Myocyte (in vitro differentiated cells): ENCODE results near the gene MARF1. TPM values are rescaled to one million over a fixed set of nuclear protein-coding genes. Genes with fewer than 3 reads are reported as not detected.
"Not testable (repeated sequence)": the region's sequence is repeated elsewhere in the genome, so short reads cannot be mapped to it uniquely, and the experiment has no call there.

Experiments
- DNase-seq: peaks from one replicate; pipeline ENCODE4 v3.0.0-alpha.2; 2012; ENCODE audit warnings: low read depth
- total RNA-seq: library from RNA; depleted of rRNA; stranded (reverse); fragments of >200 nt; gene quantifications from 2 replicates; pipeline ENCODE4 v1.2.3, GENCODE V29; 2014

The MARF1 gene
- total RNA-seq, 1 donor from 2014 or later = 16.2 TPM

DNA sequence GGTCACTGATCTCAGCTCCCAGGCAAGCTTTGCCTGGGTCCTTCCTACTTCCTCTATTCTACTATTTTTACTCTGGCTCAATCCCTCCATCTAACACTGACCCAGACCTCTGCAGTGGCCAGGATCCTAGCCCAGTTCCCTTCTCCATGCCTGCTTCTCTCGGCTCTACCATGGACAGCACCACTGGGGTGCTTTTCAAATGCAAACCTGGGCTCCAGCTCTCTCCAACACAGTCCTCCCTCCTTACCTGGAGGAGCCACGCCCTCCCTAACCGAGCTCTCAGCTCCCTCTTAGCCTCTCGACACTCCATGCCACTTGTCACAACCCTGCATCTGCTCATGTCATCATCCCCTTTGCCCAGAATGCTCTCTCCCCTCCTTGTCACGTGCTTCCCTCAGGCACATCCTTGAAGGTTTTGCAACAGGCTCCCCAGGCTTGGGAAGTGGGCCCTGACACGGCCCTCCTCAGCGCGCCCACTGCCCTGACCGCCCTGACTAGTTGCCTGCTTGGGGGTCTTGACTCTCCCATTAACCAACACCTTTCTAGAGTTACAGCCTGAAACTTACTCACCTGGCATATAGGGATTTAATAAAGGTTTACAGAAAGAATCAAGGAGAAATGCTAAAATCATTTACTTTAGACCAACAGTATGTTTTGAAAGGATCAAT is 41.6 kb downstream of the MARF1 start:
- DNase-seq = no peak

DNA sequence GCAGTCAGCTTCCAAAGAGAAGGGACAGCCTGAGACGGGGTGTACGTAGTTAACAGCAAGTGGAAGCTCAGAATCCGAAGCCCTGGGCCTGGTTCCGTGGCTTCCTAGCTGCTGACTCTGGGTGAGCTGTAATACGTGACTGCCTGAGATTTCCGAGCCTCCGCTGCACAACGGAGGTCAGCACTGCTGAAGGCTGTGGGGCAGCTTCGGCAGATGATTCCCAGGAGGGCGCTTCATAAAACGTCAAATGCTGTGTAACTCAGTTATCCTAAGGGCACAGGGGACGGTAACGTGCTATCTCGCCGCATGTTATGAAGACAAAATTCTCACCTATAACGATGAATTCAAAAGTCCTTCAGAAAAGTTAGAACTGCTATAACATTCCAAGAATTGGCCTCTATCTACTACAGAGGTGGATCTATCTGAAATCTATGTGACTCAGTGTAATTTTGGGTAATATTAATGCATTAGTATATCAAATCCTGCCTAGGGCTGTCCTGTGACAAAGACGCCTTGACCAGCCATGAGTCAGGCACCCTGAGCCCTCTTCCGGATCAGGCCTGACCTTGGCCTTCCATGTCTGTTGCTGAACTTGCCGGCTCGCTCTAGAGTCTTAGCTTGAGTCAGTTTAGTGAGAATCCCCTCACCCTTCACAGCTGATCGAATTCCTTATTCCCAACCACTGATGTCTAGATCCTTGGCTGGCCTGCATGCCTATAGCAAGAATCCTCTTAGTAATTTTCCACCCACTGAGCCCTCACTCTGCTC is 43.5 kb downstream of the MARF1 start:
- no peak for DNase-seq

DNA sequence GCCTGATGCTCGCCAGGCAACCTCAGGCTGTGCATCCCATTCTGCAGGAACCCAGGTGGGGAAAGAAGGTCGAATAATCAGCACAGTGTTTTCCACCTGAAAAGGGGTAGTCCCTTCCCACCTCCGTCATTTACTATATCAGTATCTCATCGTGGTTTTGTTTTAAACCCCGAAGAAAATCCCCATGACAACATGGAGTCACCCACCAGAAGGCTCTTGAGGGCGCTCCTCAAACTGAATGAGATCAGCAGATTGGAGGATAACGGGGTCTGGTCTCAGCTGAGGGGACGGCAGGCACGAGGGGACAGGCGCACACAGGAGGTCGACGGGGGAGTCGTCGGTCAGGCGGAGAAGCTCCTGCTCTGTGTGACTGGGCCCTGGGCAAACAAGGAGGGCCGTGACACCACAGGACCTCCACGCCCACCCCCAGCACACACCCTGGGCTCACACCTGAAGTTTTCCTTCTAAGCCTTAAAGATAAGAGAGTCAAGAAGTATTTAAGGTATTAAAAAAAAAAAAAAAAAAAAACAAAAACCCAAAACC is 44.2 kb downstream of the MARF1 start:
- no peak for DNase-seq

DNA sequence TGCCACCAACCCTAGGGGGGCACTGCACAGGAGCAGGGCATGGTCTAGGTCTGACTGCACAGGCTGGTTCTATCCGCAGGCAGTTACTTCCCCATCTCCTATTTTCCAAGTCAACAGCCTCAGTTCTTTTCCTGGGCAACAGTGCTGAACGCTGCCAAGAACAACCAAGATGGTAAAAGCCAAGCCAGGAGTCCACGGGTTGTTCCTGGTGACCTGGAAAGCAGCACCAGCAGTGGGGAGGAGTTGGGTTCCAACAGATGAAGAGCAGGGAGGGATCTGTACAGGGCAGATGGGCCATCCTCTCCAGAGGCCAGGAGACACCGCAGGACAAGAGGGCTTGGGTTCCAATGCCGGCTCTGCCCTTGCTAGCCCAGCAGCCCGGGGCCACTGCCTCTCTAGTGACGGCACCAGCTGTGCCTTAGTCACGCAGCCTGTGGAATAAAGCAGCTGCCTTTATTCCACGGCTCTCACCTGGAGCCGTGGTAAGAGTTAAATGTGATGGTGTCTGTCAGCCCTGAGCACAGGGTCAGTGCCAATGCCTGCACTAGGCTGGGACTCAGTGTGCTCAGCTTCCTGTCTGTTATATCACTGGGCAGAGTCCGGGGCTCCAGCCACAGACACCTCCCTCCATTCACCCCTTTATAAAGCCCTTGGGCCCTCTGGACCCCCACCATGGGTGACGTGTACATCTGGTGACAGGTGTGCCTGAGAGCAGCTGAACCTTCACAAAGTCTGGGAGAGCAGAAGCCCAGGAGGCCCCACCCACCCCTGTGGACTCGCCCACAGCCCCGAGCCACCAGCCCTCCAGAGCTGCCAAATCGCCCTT is 44.9 kb downstream of the MARF1 start:
- peak; percentile 32 for DNase-seq

DNA sequence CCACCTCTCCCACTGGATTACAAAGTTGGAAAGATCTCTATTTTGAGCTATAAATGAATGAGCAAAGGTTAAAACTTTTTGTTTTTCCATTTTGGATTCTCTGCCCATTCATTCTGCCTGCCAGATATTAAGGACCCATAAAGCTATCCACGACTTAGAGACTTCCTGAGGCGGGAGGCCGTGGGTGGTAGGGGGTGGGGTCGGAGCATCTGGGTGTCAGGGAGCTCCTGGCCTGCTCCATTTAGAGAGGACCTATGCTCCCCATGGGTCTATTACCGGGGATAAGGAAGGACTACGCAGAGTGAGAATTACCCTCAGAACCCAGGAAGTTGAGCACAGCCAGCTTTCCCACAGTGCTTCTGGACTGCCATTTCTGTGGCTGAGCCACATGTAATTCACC is 45.8 kb downstream of the MARF1 start:
- DNase-seq = no peak

DNA sequence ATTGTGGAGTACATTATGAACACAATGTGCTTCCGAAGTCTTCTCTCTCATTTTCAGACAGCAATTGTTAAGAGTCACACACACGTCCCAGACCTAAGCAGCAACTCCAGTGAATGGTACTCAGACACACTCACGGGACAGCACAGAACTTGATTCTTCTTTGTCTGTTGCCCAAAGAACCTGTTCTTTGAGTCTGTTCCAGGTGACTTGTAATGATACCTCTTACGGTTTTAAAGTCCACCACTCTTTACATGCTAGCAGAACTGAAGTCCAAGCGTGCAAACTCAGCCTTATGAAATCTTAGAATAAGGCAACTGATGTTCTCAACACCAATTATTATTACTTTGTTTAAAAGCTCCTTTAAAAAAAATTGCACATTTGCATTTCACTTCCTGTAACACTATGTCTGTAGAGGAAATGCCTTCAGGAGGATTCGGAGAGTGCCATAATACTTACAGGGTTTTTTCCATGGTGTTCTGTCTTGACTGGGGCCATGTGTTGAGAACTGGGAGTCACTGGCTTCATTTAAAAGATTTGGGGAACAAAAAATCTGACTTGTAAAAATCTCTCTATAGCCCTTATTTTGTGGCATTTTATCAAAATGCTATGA is 48.1 kb downstream of the MARF1 start:
- no peak for DNase-seq

DNA sequence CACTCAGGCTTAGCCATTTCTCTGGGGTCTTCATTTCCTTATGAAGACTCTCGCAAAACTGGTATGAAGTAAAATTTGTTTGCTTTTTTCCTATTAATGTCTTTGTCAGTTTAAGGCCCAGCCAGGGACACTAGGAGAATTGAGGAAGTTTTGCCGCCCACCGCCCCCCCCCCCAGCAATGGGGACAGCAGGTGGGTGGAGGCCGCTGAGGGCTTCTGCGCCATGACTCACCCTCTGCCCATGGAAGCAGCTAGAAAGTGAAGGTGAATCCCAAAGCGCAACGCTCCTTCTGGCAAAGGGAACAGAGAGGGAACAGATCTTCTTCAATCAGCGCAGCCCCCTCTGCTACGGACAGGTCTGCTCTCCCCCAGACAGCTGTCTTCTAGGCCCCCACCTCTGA is 49.7 kb downstream of the MARF1 start:
- DNase-seq = no peak

DNA sequence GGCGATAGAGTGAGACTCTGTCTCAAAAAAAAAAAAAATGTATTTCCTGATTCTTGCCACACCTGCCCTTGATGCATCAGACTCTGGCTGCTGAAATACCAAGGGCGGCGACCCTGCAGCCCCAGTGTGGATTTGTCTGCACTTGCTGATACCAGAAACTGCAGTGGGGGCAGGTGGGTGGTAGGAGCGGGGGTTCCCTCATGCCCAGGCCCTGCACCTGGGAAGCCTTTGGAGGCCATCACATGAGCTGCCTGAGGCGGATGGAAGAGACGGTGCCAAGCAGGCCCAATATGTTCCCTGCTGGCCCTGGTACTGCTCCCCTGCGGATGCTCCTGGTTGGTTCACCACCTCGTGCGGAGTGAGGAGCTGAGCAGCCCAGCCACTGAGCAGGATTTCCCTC is 50.6 kb downstream of the MARF1 start:
- no peak for DNase-seq

DNA sequence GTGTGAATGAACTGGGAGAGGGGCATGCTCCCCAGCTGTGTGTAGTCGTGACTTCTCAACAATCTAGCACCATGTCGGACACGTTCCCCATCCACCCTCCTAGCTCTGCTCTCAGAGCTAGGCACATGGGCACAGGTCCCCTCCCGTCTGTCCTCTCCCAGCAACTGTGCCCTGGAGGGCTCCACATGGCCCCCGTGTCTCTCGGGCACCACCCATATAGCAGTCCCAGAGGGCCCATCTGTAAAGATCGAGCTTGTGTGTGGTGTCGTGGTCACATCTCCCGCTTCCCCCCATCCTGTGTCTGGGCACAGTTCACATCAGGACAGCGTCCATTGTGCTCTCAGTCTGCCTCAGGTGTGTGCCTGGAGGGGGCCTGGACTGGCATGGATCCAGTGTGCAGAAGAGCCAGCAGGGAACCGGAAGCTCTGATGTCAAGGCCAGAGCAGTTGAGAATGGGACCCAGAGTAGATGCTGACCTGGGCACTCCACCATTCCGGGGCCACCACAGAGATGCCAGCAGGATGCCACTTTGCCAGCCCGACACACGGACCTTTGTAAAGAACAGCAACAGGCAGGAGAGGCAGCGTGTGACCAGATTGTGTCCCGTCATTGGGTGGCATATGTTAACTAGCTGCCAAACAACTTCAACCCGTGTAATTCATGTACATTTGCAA is 55.7 kb downstream of the MARF1 start:
- no peak for DNase-seq

DNA sequence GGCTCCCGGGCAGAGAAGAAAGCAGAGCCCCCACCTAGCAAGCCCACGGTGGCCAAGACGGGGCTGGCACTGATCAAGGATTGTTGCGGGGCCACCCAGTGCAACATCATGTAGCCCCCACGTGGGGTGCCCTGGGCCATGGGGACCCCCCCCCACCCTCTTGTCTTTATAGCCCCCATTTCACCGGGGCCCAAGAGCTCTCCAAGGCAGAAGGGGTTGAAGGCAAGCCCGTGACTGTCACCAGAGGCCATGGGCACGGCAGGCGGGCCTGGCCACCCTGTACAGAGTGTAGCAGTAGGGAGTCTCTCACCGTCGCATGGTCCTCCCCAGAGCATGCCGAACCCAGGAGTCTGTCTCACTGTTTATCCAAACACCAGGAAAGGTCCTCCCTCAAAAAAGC is 56.2 kb downstream of the MARF1 start:
- DNase-seq = no peak

DNA sequence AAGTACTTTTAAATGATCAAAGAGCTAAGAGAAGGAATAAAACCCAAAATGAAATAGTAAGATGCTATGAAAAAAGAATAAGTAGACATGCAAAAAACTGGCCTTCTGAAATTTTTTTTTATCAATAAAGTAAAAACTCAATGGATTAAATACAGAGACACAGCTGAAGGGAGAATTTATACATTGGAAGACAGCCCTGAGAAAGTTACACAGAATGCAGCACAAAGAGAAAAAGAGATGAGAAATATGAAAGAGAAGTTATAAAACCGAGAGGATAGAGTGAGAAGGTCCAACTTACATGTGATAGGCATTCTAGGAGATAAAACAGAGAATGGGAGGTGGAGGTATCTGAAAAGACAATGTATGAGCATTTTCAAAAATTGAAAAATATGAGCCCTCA is 57.0 kb downstream of the MARF1 start:
- no peak for DNase-seq

DNA sequence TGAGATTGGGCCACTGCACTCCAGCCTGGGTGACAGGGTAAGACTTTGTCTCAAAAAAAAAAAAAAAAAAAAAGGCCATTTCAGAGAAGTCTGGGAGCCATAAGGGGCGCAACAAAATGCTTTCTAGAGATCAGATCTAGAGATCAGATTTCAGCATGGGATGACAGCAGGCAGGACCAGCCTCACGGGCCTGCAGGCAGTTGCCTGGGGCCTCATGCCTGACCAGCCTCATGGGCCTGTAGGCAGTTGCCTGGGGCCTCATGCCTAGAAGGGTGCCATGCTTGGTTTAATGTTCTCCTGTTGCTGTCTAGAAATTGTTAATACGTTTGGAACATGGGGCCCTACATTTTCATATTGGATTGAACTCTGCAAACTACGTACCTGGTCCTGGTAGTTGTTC is 59.4 kb downstream of the MARF1 start:
- DNase-seq = no peak

DNA sequence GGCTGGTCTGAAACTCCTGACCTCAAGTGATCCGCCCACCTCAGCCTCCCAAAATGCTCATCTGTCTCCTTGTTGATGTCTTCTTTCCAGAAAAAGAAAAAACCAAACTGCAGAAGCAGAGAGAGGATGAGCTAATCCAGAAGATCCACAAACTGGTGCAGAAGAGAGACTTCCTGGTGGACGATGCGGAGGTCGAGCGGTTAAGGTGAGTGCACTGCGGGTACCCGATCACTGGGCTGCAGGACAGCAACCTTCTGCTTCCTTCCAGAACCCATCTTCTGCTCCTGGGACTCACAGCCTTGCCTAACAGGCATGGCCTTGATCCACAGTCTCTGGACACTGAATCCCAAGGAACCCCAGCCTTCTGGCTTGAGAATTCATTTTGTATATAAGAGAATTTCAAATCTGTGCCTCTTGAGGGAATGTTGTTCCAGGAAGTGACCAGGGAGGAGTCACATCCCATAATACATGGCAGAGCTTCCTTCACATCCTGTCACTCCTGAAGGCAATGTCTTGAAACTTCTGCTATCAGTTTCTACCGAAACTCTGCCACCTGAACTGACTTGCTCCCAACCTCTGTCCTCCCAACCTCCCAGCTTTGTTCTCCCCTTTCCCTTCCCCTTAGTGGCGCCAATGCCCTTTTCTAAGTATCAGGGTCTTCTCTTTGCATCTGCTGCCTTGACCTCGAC is 61.7 kb downstream of the MARF1 start:
- DNase-seq = no peak

DNA sequence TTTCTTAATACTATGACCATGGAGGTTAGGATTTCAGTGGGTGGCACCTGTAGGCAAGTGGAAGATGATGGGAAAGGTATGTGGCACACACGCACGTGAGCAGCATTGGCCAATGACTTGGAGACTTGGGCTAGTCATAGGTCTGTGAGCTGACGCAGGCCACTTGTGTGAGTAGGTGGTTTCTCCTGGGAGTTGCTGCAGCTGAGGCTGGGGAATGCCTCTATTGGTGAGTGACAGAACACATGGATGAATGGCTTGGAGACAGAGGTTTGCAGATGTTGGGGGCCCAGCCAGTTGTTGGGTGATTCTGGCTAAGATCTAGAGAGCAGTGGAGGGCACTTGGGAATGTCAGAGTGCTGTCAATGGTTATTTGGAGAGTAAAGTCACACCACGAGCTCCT is 64.1 kb downstream of the MARF1 start:
- peak; percentile 20 for DNase-seq

DNA sequence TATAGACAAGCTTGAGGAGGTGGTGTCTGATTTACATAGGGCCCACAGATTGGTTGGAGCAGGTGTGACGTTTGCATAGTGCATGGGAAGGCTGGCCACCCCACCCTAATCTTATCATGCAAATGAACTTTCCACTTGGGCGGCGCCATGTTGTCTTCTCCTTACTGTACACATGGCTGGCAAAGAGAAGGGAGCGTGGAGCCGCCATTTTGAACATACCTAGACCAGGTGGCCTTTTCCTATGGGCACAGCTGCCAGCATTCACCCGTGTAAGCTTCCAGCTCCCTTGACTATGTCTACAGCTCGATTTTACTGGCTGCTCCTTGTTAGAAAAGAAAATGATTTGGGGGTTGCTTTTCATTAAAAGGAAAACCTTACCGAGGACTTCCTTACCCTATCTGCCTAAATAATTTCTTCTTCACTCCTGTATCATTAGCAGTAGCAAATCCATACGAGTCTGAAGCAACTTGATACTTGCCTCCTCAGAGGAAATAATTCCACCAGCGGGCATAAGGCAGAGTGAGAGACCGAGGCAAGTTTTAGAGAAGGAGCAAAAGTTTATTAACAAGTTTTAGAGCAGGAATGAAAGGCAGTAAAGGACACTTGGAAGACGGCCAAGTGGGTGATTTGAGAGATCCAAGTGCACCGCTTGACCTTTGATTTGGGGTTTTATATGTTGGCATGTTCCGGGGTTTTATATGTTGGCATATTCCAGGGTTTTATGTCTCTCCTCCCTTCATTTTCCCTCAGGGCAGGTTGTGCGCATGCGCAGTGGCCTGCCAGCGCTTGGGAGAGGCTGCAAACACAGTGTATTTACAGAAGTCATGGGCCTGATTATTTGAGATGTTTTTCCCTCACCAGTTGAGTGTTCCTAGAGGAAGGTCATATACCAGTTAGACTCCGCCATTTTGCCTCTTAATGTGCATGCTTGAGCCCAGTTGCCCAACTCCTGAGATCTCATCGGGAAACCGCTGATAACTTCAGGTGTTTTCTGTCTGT is 65.7 kb downstream of the MARF1 start:
- no peak for DNase-seq

DNA sequence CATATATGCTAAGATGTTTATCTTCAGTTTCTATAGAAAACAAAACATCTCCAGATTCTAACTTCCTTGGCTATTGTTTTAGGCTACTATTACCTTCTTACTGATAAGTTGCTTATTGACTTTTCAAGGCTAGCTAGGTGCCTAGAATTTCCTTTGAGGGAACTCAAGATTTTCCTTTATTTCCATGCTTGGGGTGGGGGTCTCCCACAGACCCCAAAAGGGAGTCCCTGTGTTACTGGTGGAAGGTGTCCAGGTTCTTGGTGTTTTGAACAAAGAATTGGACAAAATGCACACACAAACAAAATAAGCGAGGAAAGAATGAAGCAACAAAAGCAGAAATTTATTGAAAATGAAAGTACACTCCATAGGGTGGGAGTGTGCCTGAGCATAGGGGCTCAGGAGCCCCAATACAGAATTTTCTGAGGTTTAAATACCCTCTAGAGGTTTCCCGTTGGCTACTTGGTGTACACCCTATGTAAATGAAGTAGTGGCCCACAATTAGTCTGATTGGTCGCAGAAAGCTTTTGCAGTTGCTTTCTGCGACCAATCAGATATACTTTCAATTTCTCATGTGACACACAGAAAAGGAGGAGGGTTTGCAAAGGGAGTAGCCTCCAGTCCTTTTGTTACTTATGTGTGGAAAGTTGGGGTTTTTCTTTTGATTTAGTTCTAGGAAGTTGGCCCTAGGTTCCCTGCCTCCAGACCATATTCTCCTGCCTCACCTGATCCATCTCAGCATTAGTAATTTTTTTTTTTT is 67.5 kb downstream of the MARF1 start:
- no peak for DNase-seq

DNA sequence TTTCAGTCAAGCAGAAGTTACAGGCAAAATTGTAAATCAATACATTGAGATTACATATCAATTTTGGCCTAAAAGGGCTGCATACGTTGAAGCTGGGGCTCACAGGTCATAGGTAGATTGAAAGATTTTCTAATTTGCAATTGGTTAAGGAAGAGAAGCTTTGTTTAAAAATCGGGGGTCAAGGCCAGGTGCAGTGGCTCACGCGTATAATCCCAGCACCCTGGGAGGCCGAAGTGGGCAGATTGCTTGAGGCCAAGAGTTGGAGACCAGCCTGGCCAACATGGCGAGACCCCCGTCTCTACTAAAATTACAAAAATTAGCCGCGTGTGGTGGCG is 68.4 kb downstream of the MARF1 start:
- no peak for DNase-seq

DNA sequence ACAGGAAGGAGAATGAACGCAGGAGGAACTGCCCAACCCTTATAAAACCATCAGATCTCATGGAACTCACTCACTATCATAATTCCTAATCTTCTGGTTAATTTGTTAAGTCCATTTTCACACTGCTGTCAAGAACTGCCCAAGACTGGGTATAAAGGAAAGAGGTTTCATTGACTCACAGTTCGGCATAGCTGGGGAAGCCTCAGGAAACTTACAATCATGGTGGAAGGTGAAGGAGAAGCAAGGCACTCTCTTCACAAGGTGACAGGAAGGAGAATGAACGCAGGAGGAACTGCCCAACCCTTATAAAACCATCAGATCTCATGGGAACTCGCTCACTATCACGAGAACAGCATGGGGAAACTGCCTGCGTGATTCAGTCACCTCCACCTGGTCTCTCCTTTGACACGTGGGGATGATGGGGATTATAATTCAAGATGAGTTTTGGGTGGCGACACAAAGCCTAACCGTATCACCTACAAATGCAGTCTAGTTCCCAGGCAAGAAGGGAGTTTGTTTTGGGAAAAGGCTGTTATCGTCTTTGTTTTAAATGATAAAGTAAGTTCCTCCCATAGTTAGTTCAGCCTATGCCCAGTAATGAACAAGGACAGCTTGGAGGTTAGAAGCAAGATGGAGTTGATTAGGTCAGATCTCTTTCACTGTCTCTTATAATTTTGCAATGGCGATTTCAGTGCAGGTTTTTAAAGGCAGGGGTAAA is 68.9 kb downstream of the MARF1 start:
- DNase-seq = not testable (repeated sequence)
